Measurements from ENCODE around the gene MED29.

Gene MED29

GRCh38 chr19:39347332-39348164 is 43.6 kb upstream of the MED29 start:
- Histone ChIP-seq H3K27ac (peak overlapping the region; percentile 64), H3K27me3 (replicated peaks) (no peaks in the 10 kb centered on the region), H3K36me3 (replicated peaks) (peaks cover 24% of the 10 kb centered on the region), H3K4me3 (ENCODE audit: low read depth, low read length) (no peak overlapping the region)
- no peak for TF ChIP-seq CTCF (IDR thresholded peaks at IDR 0.05; ENCODE audit: low read depth, low read length, missing control alignments)
- DNase-seq, result peak; percentile 44
- in situ Hi-C loops (cut with HindIII; ENCODE audit: low pct_ligation_motif_present, low sequenced_read_pairs), result loop anchor here (25.0 kb wide), 1 partner anchor 235 kb away; no protein-coding TSS in a partner anchor

- no peak for DNase-seq
- H3K27ac ChIP-seq, result no peak overlapping the region
- no peak for TF ChIP-seq CTCF (IDR thresholded peaks at IDR 0.05; ENCODE audit: low read depth, low read length, missing control alignments)
- no peak overlapping the region for H3K4me3 ChIP-seq (ENCODE audit: low read depth, low read length)
- peaks cover 37% of the 10 kb centered on the region for H3K36me3 ChIP-seq (replicated peaks)
- no peaks in the 10 kb centered on the region for H3K27me3 ChIP-seq (replicated peaks)
- in situ Hi-C loops (cut with HindIII; ENCODE audit: low pct_ligation_motif_present, low sequenced_read_pairs), result loop anchor here (25.0 kb wide), 1 partner anchor 237 kb away; no protein-coding TSS in a partner anchor
Observed at GRCh38 chr19:39349326-39349725, 41.9 kb upstream of the MED29 start.

GRCh38 chr19:39350156-39350555 is 41.0 kb upstream of the MED29 start:
- H3K27ac ChIP-seq, result no peak overlapping the region
- no peak for TF ChIP-seq CTCF (IDR thresholded peaks at IDR 0.05; ENCODE audit: low read depth, low read length, missing control alignments)
- no peak overlapping the region for H3K4me3 ChIP-seq (ENCODE audit: low read depth, low read length)
- DNase-seq, result no peak
- peaks cover 45% of the 10 kb centered on the region for H3K36me3 ChIP-seq (replicated peaks)
- in situ Hi-C loops (cut with HindIII; ENCODE audit: low pct_ligation_motif_present, low sequenced_read_pairs), result no loop called here
- H3K27me3 ChIP-seq (replicated peaks), result no peaks in the 10 kb centered on the region

GRCh38 chr19:39351537-39352064 is 39.6 kb upstream of the MED29 start:
- no peak for DNase-seq
- no peak for TF ChIP-seq CTCF (IDR thresholded peaks at IDR 0.05; ENCODE audit: low read depth, low read length, missing control alignments)
- no peak overlapping the region for H3K27ac ChIP-seq
- H3K36me3 ChIP-seq (replicated peaks), result peaks cover 57% of the 10 kb centered on the region
- H3K27me3 ChIP-seq (replicated peaks), result no peaks in the 10 kb centered on the region
- H3K4me3 ChIP-seq (ENCODE audit: low read depth, low read length), result no peak overlapping the region
- in situ Hi-C loops (cut with HindIII; ENCODE audit: low pct_ligation_motif_present, low sequenced_read_pairs), result no loop called here

- H3K27me3 ChIP-seq (replicated peaks), result no peaks in the 10 kb centered on the region
- no peak for TF ChIP-seq CTCF (IDR thresholded peaks at IDR 0.05; ENCODE audit: low read depth, low read length, missing control alignments)
- peaks cover 67% of the 10 kb centered on the region for H3K36me3 ChIP-seq (replicated peaks)
- no peak overlapping the region for H3K27ac ChIP-seq
- in situ Hi-C loops (cut with HindIII; ENCODE audit: low pct_ligation_motif_present, low sequenced_read_pairs), result no loop called here
- DNase-seq, result no peak
- no peak overlapping the region for H3K4me3 ChIP-seq (ENCODE audit: low read depth, low read length)
Observed at GRCh38 chr19:39352381-39353255, 38.6 kb upstream of the MED29 start.

Data from brain microvascular endothelial cell (primary cell).